Measurements from ENCODE around the gene HDAC4. TPM values are rescaled to one million over a fixed set of nuclear protein-coding genes. Genes with fewer than 3 reads are reported as not detected.

HDAC4 gene
- total and polyA plus RNA-seq, 7 donors = 7.9 to 329 (median 129) TPM

DNA sequence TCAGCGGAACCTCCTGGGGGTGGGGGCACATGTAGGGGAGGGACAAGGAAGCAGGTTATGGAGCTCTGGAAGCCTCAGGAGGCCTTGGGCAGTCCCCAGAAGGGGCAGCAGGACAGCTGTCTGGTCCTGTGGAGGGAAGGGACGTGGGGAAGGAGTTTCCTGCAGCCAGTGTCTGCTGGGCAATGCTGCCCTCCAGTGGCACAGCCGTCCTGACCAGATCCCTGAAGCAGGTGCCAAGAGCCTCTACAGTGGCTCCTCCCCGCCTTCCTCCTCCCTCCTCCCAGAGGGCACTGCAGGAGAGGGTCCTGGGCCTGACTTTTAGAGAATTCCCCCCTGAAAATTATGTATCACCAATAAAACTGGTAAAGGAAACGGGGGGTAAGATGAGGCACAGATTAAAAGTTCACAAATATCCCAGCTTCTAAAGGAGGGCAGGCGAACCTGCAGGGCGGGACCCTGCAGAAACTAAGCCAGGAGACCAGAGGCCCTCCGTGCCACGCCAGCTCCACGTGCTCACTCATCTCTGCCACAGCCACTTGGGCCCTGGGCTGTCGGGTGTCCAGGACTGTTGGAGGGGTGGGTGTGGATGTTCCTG, 294.4 kb downstream of the HDAC4 start:
- peaks cover 26% of the 10 kb centered on the region for H3K4me1 ChIP-seq
- 56 to 67% (median 62%) methylated on average over 11 of the region's 11 CpGs for WGBS, 3 donors
- peak overlapping the region; percentile 41 for H3K27ac ChIP-seq
- H3K4me3 ChIP-seq = no peak overlapping the region
- DNase-seq (peak in 1 of 2 donors; percentile 77), ATAC-seq (peak; percentile 23 to 43 (median 32))
- no peaks in the 10 kb centered on the region for H3K9me3 ChIP-seq
- H3K27me3 ChIP-seq (ENCODE audit: insufficient read depth in 3 of 3, low read length in 2 of 3) = no peaks in the 10 kb centered on the region
- intact Hi-C loops (cut with DNase I) = no loop called here
- TF ChIP-seq, protein P1, sequence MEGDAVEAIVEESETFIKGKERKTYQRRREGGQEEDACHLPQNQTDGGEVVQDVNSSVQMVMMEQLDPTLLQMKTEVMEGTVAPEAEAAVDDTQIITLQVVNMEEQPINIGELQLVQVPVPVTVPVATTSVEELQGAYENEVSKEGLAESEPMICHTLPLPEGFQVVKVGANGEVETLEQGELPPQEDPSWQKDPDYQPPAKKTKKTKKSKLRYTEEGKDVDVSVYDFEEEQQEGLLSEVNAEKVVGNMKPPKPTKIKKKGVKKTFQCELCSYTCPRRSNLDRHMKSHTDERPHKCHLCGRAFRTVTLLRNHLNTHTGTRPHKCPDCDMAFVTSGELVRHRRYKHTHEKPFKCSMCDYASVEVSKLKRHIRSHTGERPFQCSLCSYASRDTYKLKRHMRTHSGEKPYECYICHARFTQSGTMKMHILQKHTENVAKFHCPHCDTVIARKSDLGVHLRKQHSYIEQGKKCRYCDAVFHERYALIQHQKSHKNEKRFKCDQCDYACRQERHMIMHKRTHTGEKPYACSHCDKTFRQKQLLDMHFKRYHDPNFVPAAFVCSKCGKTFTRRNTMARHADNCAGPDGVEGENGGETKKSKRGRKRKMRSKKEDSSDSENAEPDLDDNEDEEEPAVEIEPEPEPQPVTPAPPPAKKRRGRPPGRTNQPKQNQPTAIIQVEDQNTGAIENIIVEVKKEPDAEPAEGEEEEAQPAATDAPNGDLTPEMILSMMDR (IDR thresholded peaks at IDR 0.05) = peak; percentile 35
- H3K36me3 ChIP-seq (ENCODE audit: insufficient read depth in 1 of 2, low read depth in 1 of 2) = peaks cover 0 to 90% of the 10 kb centered on the region in 2 donors

DNA sequence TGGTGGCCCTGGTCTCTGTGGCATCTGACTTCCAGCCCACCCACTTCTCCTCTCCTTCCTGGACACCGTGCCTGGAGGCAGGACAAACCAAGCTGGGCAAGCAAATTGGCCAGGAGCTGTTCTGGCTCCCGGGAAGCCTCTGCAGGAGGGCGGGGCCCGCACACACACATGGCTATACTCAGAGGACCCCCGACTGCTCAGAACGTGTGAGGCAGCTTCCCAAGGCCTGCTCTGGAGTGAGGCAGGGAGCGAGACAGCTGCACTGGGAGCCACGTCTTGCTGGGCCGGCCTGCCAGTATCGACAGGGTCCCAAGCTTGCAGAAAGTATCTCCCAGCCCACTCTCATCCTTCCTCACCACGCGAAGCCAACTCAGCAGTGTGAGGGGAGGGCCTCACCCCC, 295.6 kb downstream of the HDAC4 start:
- Histone ChIP-seq H3K27me3 (ENCODE audit: insufficient read depth in 3 of 3, low read length in 2 of 3) (no peaks in the 10 kb centered on the region), H3K9me3 (no peaks in the 10 kb centered on the region), H3K36me3 (ENCODE audit: insufficient read depth in 1 of 2, low read depth in 1 of 2) (peaks cover 0 to 90% of the 10 kb centered on the region in 2 donors), H3K4me1 (peaks cover 26% of the 10 kb centered on the region), H3K27ac (peak overlapping the region; percentile 83), H3K4me3 (no peak overlapping the region)
- WGBS, 3 donors = 66 to 75% (median 69%) methylated on average over 12 of the region's 12 CpGs
- intact Hi-C loops (cut with DNase I) = no loop called here
- TF ChIP-seq, protein P1 (IDR thresholded peaks at IDR 0.05) = no peak
- DNase-seq = no peak
- ATAC-seq = no peak

DNA sequence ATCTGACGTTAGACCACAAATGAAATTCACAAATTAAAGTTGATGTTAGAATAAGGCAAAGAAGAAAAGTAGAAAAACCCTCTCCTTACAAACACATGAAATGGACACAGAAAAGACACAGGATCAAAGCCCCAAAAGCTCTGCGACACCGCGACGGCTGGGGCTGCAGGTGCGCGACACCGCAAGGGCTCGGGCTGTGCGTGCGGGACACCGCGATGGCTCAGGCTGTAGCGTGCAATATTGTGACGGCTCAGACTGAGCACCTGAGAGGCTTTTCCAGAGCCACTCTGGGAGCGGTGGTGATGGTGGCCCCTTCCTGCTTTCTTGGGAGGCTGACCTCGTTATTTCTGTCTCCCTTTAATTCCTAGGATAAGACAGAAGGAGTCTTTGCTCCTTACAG, 296.0 kb downstream of the HDAC4 start:
- intact Hi-C loops (cut with DNase I) = no loop called here
- no peak overlapping the region for H3K4me3 ChIP-seq
- H3K9me3 ChIP-seq = no peaks in the 10 kb centered on the region
- TF ChIP-seq, protein P1 (IDR thresholded peaks at IDR 0.05) = no peak
- H3K36me3 ChIP-seq (ENCODE audit: insufficient read depth in 1 of 2, low read depth in 1 of 2) = peaks cover 0 to 90% of the 10 kb centered on the region in 2 donors
- H3K27ac ChIP-seq = peak overlapping the region; percentile 83
- DNase-seq (no peak), ATAC-seq (no peak)
- peaks cover 26% of the 10 kb centered on the region for H3K4me1 ChIP-seq
- H3K27me3 ChIP-seq (ENCODE audit: insufficient read depth in 3 of 3, low read length in 2 of 3) = no peaks in the 10 kb centered on the region
- 95 to 98% (median 96%) methylated on average over 17 of the region's 17 CpGs for WGBS, 3 donors

DNA sequence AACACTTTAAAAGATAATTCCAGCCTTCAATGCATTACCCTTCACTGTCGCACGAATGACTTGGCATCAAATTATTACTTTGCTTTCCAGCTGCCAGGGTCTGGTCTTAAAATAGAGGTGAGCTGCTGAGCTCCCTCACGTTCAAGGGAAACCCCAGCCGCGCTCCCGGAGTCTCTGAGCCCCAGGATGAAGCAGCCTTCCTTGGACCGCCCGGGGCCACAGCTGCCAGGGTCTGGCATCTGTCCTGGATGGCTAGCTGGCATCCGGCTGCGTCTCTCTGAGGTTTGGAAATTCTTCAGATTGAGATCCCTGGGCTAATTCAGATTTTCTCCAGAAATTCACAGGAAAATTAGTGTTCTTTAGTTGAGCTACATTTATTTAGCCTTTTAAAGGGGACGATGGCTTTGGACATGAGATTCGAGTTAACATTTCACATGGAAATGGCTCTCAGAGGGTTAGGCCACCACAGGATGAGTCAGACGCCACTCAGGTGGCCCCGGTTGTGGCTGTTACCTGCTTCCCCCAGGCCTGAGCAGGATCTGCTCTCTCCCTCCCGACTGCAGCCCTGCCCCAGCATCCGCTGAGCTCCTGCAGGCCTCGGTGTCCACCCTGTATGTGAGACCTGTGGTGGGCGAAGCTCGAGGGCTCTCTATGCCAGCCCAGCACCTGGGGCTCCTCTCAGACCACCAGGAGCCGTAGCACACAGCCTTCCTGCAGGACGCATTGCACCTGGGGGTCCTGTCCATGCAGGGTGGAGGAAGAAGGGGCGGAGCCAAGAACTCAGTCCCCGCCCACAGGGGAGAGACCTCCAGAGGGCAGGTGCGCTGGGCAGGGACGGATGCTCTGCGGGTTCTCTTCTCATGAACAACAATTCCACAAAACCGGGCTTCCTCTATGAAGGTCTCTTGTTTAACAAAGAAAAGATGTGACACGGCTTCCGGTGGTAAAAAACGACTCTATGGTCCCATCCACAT, 297.4 kb downstream of the HDAC4 start:
- ATAC-seq (peak; percentile 57 to 87 (median 86)), DNase-seq (peak in 1 of 2 donors; percentile 93)
- TF ChIP-seq, protein P1 (IDR thresholded peaks at IDR 0.05) = no peak
- no peak overlapping the region for H3K4me3 ChIP-seq
- peaks cover 0 to 90% of the 10 kb centered on the region in 2 donors for H3K36me3 ChIP-seq (ENCODE audit: insufficient read depth in 1 of 2, low read depth in 1 of 2)
- intact Hi-C loops (cut with DNase I) = no loop called here
- no peaks in the 10 kb centered on the region for H3K9me3 ChIP-seq
- H3K27me3 ChIP-seq (ENCODE audit: insufficient read depth in 3 of 3, low read length in 2 of 3) = no peaks in the 10 kb centered on the region
- peak overlapping the region; percentile 83 for H3K27ac ChIP-seq
- 60 to 70% (median 63%) methylated on average over 30 of the region's 30 CpGs for WGBS, 3 donors
- H3K4me1 ChIP-seq = peaks cover 26% of the 10 kb centered on the region

Measured in psoas muscle (tissue), 8 donors.